Endothelial cell (in vitro differentiated cells): ENCODE data around the gene SVEP1. TPM values are rescaled to one million over a fixed set of nuclear protein-coding genes. Genes with fewer than 3 reads are reported as not detected.
"Not testable (repeated sequence)": the region's sequence is repeated elsewhere in the genome, so short reads cannot be mapped to it uniquely, and the experiment has no call there.

Experiments
- DNase-seq: peaks from one replicate; pipeline ENCODE4 v3.0.0; 2021; ENCODE audit warnings: low spot score
- H3K27ac Mint-ChIP-seq: one replicate; pipeline ENCODE4 v1.8.0; 2021; ENCODE audit warnings: mixed read lengths, inconsistent platforms; ENCODE audit not compliant: unreplicated experiment
- H3K27me3 Mint-ChIP-seq: one replicate; pipeline ENCODE4 v1.8.0; 2021; ENCODE audit warnings: mild to moderate bottlenecking, moderate library complexity, mixed read lengths, inconsistent platforms; ENCODE audit not compliant: unreplicated experiment
- H3K36me3 Mint-ChIP-seq: one replicate; pipeline ENCODE4 v1.8.0; 2021; ENCODE audit warnings: mild to moderate bottlenecking, low read depth, mixed read lengths, inconsistent platforms; ENCODE audit not compliant: unreplicated experiment
- H3K4me1 Mint-ChIP-seq: one replicate; pipeline ENCODE4 v1.8.0; 2021; ENCODE audit warnings: mild to moderate bottlenecking, mixed read lengths, inconsistent platforms; ENCODE audit not compliant: unreplicated experiment
- H3K4me3 Mint-ChIP-seq: one replicate; pipeline ENCODE4 v1.8.0; 2021; ENCODE audit warnings: mild to moderate bottlenecking, mixed read lengths, inconsistent platforms; ENCODE audit not compliant: unreplicated experiment
- H3K9me3 Mint-ChIP-seq: one replicate; pipeline ENCODE4 v1.8.0; 2021; ENCODE audit warnings: mixed read lengths, inconsistent platforms; ENCODE audit not compliant: unreplicated experiment
- total RNA-seq: library from RNA; stranded (reverse); fragmentation: NEBNext Ultra II Directional; extraction: Animal tissue kit (Norgen Biotek cat#: 25700); gene quantifications from one replicate; pipeline ENCODE4 v1.2.1, GENCODE V29; 2021; ENCODE audit not compliant: unreplicated experiment
- TF ChIP-seq, protein P1 (sequence below): fragments of 200-600 bp; sonication (generic); IDR thresholded peaks from one replicate; pipeline ENCODE4 v1.5.0; 2021; ENCODE audit warnings: antibody characterized with exemption; ENCODE audit not compliant: unreplicated experiment

Gene SVEP1
- total RNA-seq, 1 donor from 2014 or later: 0.08 TPM

GRCh38 chr9:110620726-110621125 is 41.2 kb upstream of the SVEP1 start:
- Mint-ChIP-seq H3K27me3 (no peaks in the 10 kb centered on the region), H3K27ac (no peak overlapping the region), H3K4me3 (no peak overlapping the region), H3K36me3 (no peaks in the 10 kb centered on the region), H3K9me3 (no peaks in the 10 kb centered on the region), H3K4me1 (no peaks in the 10 kb centered on the region)
- no peak for DNase-seq
- TF ChIP-seq, protein P1, sequence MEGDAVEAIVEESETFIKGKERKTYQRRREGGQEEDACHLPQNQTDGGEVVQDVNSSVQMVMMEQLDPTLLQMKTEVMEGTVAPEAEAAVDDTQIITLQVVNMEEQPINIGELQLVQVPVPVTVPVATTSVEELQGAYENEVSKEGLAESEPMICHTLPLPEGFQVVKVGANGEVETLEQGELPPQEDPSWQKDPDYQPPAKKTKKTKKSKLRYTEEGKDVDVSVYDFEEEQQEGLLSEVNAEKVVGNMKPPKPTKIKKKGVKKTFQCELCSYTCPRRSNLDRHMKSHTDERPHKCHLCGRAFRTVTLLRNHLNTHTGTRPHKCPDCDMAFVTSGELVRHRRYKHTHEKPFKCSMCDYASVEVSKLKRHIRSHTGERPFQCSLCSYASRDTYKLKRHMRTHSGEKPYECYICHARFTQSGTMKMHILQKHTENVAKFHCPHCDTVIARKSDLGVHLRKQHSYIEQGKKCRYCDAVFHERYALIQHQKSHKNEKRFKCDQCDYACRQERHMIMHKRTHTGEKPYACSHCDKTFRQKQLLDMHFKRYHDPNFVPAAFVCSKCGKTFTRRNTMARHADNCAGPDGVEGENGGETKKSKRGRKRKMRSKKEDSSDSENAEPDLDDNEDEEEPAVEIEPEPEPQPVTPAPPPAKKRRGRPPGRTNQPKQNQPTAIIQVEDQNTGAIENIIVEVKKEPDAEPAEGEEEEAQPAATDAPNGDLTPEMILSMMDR: no peak

GRCh38 chr9:110619831-110620230 is 40.3 kb upstream of the SVEP1 start:
- TF ChIP-seq, protein P1: no peak
- Mint-ChIP-seq H3K36me3 (no peaks in the 10 kb centered on the region), H3K4me1 (no peaks in the 10 kb centered on the region), H3K9me3 (no peaks in the 10 kb centered on the region), H3K4me3 (no peak overlapping the region), H3K27ac (no peak overlapping the region), H3K27me3 (no peaks in the 10 kb centered on the region)
- no peak for DNase-seq

GRCh38 chr9:110615498-110615897 is 36.0 kb upstream of the SVEP1 start:
- Mint-ChIP-seq H3K4me3 (no peak overlapping the region), H3K27me3 (no peaks in the 10 kb centered on the region), H3K27ac (no peak overlapping the region), H3K4me1 (no peaks in the 10 kb centered on the region), H3K9me3 (no peaks in the 10 kb centered on the region), H3K36me3 (no peaks in the 10 kb centered on the region)
- TF ChIP-seq, protein P1: no peak
- no peak for DNase-seq

DNA sequence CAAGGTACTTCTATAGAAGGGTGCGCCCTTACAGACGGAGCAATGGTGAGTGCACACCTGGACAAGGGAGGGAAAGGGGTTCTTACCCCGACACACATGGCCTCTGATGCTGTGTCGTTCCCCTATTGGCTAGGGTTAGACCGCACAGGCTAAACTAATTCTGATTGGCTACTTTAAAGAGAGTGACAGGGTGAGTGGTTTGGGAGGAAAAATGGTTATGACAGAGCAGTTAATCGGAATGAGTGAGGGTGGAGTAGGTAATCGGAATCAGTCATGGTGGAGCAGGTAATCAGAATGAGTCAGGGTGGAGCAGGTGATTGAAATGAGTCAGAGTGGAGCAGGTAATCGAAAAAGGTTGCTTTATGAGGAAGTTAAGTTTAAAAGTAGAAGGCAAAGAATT is 35.0 kb upstream of the SVEP1 start:
- not testable (repeated sequence) for H3K9me3 Mint-ChIP-seq, H3K27me3 Mint-ChIP-seq, H3K36me3 Mint-ChIP-seq, H3K27ac Mint-ChIP-seq, DNase-seq, H3K4me3 Mint-ChIP-seq, H3K4me1 Mint-ChIP-seq

DNA sequence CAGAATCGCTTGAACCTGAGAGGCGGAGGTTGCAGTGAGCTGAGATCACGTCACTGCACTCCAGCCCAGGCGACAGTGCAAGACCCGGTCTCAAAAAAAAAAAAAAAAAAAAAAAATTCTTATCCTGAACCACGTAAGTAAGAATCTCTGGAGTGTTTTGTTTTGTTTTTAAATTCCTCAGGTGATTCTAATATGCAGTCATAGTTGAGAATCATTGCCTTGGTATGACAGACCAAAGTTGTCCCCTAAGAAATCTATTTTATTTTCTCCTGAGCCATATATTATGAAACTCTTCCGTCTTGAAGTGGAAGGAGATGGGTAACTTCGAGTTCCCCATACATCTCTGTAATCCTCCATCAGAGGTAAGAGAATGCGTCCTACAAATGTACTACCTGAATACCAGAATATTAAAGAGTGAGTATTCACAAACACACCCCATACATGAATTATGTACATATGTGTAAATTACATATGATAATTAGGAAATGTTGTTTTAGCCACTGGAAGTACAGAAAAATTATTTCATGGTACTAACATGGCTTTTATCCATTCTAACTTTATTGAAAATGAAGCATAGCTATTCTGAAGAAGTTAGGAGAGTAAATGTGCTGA is 26.7 kb upstream of the SVEP1 start:
- DNase-seq: no peak

More for the DNA sequence above, 26.7 kb upstream of the SVEP1 start:
- TF ChIP-seq, protein P1: no peak
- Mint-ChIP-seq H3K9me3 (no peaks in the 10 kb centered on the region), H3K36me3 (no peaks in the 10 kb centered on the region), H3K27me3 (no peaks in the 10 kb centered on the region), H3K4me1 (peaks cover 6% of the 10 kb centered on the region), H3K27ac (no peak overlapping the region), H3K4me3 (no peak overlapping the region)
